NCI-H128 (cell line): ENCODE data around the gene SETD5.

ENCODE experiments used
- DNase-seq: peaks from one replicate; lab custom pipeline; 2025; ENCODE audit not compliant: unreplicated experiment; lab: John Stamatoyannopoulos, UW

Gene SETD5

GRCh38 chr3:9406856-9407626 is 9.6 kb downstream of the SETD5 start:
- DNase-seq = no peak

DNA sequence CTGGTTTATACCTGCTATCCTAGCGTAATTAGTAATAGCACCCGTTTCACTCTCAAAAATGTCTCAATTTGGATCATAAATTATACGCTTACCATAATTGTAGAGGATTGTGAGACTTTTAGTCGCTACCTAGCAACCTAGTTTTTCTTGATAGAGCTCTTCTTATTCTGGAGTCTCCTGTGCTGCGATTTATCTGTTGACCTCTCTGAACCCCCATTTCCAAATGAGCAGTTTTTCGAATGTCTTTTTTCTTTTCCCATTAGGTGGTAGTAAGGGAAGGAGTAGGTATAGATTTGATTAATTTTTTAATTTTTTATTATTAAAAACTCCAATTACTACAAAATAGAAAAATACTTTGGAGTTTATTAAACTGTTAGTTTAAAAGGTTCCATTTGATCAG is 10.6 kb downstream of the SETD5 start:
- no peak for DNase-seq

DNA sequence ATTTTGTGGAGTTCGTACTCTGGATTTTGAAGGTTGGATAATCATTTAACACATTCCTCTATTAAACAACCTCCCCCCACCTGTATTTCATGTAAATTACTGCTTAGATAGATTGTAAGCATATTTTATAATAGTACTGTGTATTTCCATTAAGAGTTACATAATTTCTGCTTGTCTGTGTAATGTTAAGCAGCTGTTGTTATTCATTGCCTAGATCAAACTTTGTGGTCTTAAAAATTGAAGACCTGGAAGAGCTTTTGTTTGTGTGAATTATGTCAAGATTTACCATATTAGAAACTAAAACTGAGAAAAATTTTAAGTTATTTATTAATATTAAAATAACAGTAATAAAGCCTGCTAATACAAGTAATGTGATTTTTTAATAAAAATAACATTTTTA is 11.1 kb downstream of the SETD5 start:
- no peak for DNase-seq

DNA sequence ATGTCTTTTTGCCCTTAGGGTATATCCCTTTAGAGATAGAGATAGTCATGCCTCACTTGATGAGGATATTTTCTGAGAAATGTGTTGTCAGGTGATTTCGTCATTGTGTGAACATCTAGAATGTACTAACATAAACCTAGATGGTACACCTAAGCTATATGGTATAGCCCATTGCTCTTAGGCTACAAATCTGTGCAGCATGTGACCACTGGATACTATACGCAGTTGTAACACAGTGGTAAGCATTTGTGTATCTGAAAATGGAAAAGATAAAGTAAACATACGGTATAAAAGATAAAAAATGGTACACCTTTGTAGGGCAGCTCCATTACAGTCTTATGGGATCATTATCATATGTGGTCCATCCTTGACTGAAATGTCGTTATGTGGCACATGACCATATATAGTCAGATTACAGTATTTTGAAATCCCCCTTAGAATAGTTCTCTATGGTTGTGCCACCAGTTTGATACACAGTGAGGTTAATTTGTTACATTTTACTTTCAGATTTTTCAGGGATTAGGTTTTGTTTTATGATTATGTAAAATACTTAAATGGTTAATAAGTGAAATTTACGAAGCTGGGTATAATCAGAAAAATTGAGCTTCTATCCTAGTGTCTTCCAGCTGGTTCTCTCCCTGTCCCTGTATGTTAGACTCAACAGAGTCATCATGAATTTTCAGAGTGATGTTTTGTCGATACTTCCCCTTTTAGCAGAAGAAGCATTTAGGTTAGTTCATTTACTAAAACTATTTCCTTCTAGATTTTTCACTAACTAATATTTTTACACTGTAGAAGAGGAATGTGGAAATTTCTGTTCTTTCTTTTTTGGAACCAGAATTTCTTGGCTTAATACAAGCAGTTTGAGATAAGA is 12.8 kb downstream of the SETD5 start:
- DNase-seq = no peak

GRCh38 chr3:9411302-9411701 is 13.9 kb downstream of the SETD5 start:
- DNase-seq = no peak

- DNase-seq = no peak
Observed at GRCh38 chr3:9412293-9412692, 14.9 kb downstream of the SETD5 start.

- DNase-seq = no peak
Observed at GRCh38 chr3:9414826-9415225, 17.4 kb downstream of the SETD5 start.

GRCh38 chr3:9415485-9416138 is 18.2 kb downstream of the SETD5 start:
- no peak for DNase-seq

DNA sequence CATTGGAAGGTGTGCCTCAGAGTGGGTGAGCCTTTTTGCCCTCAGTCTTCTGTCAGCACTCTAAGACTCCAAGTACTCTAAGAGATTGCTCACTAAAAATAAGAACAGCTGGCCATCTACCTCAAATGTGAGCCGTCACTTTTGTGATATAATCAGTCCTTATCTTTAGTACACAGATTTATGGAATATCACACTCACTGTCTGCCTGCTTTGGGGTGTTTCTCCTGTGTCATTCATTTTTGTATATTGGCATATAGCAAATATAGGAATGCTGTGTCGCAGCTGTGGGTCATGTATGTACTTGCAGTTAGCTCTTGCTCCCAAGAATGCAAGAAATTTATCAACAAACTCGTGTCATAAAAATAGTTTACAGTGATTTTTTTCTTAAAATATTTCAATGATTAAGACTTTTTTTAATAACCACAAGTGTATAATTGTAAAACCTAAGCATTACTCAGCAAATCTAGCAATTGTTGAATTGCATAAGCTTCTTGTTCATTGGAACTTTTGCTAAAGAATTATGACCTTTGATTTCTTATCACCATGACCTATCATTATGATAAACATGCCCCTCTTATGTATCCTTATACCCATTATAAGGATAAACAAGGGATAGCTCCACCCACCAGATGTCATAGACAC is 18.8 kb downstream of the SETD5 start:
- no peak for DNase-seq

- no peak for DNase-seq
Observed at GRCh38 chr3:9420850-9421549, 23.6 kb downstream of the SETD5 start.

DNA sequence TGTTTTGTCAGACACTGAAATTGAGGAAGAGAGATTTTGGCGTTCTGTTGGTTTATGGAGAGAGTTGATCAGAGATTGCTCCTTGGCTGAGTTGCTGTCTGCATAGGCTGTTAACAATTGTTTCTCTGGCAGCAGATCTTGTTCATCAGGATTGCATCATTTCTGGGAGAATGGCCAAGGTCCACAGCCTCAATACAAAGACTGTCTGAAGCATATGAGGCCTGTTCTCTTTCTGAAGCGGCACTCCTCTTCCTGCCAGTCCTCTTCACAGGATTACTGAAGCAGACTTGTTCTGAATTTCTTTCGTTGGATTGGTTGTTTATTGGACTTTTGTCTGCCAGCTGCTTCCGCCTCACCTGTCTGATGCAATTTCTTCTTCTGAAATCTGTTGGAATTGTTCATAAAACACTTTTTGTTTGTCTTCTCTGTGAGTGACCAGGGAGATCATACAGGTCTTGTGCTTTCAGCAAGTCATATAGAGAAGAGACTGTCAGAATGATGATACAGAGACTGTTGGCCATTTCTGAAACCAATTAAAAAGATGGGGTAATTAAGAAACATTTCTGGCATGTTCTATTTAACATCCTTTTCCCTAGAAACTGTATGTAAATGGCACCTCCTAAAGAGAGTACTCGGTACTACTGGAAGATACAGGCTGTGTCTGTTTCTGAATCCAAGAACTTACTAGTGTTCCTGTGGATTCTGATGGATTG is 25.5 kb downstream of the SETD5 start:
- DNase-seq = peak; percentile 65

DNA sequence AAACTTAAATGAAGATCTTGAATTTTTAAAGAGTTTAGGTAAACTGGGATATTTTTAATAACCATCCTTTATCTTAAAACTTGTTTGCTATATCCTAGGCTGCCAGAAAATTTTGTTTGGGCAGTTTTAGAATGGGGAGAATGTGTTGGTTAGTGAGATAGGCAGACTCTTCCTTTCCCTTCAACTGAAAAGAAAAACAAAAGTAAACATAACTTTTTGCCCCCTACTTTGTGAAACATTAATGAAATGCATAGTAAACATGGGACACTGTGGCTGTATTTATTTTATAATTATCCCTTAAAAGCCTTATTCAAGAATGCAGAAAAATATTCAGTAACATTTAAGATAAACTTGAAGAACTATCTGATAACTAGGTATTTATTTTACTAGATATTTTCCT is 31.0 kb downstream of the SETD5 start:
- no peak for DNase-seq

- no peak for DNase-seq
Observed at GRCh38 chr3:9430733-9431132, 33.3 kb downstream of the SETD5 start.

DNA sequence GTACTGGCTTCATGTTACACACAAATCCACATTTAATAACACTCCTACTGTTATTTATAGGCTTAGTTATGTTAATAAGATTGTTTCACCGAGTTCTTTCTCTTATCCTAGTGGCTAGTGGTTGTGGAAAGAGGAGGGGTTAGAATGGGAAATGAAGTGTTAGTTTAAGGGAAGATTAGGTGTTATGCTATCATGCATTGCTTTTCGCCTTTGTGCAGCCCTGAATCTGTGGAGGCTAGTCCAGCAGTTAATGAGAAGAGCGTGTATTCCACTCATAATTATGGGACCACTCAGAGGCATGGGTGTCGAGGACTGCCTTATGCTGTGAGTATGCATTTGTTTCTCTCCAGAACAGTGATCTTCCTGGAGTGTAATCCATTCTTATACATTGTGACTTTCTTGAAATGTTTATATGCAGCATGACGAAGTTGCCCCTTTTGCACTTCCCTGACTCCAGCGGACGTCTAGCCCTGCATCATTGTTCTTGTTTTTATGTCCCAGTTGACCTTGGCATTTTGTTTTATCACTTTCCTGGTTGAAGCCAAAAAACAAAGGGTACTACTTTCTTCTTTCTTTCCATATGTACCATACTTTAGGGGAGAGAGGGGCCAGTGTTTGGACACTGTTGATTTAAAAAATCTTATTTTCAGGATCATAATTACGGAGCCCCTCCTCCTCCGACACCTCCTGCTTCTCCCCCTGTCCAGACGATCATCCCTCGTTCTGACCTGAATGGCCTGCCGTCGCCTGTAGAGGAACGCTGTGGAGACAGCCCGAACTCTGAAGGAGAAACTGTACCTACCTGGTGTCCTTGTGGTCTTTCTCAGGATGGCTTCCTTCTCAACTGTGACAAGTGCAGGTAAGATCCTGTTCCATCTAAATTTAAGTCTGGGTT is 36.5 kb downstream of the SETD5 start:
- DNase-seq = no peak

GRCh38 chr3:9435316-9435715 is 37.9 kb downstream of the SETD5 start:
- no peak for DNase-seq

- no peak for DNase-seq
Observed at GRCh38 chr3:9439331-9439730, 41.9 kb downstream of the SETD5 start.

DNA sequence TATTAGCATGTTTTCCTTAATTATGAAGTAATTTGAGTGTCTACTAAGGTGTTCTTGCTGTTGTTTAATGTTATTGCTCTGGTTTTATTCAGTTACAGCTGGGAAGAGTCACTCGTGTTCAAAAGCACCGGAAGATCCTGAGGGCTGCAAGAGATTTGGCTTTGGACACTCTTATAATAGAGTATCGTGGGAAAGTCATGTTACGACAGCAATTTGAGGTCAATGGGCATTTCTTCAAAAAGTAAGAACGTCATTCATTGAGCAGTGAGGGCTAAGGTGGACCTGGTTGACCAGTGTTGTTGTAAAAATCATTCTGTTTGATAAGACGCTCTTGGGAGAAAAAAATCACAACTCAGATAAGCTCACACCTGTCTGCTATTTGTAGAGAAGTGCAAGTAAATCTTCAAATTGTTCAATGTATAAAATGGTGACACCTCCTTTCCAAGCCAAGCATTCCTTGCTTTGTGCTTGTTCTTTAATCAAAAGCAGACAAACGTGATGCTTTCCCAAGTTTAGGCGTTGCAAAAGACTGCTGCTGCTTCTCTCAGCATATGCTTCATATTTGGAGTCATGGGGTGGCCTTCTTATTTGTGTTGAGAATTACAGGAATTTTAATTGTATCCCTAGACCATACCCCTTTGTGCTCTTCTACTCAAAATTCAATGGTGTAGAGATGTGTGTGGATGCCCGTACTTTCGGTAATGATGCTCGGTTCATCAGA is 44.2 kb downstream of the SETD5 start:
- DNase-seq = no peak

- DNase-seq = no peak
Observed at GRCh38 chr3:9448071-9448470, 50.7 kb downstream of the SETD5 start.
